Measurements from ENCODE around the gene SPRED2. TPM values are rescaled to one million over a fixed set of nuclear protein-coding genes. Genes with fewer than 3 reads are reported as not detected.

The SPRED2 gene
- total and polyA plus RNA-seq, 4 donors: 6.7 to 7.5 (median 7.1) TPM

DNA sequence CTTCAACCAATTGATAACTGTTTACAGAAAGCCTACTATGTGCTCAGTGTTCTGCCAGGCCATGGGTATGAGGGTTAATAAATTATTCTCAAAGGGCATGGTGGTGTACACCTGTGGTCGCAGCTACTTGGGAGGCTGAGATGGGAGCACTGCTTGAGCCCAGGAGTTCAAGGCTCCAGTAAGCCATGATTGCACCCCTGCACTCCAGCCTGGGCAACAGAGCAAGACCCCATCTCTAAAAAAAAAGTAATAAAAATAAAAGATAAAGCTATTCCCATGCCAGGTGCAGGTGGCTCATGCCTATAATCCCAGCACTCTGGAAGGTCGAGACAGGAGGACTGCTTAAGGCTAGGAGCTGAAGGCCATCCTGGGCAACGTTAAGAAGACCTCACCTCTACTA is 8.0 kb downstream of the SPRED2 start:
- H3K9ac ChIP-seq (ENCODE audit: low read depth in 1 of 2, low read length in 2 of 2): no peak overlapping the region
- no peak overlapping the region for H3K4me3 ChIP-seq (ENCODE audit: low read depth in 1 of 3, low read length in 3 of 3)
- H3K9me3 ChIP-seq (ENCODE audit: control insufficient read depth in 4 of 4, low read length in 3 of 4): no peaks in the 10 kb centered on the region
- H3K36me3 ChIP-seq (ENCODE audit: control insufficient read depth in 4 of 4, insufficient read depth in 3 of 4, low read depth in 1 of 4, low read length in 3 of 4): no peaks in the 10 kb centered on the region
- no peaks in the 10 kb centered on the region for H3K27me3 ChIP-seq (ENCODE audit: control insufficient read depth in 4 of 4, insufficient read depth in 4 of 4, low read length in 3 of 4)
- no peak for DNase-seq (ENCODE audit: low spot score)
- H3K27ac ChIP-seq (ENCODE audit: low read depth in 1 of 2, low read length in 2 of 2): no peak overlapping the region
- WGBS: 89% methylated on average over 3 of the region's 3 CpGs
- TF ChIP-seq YY1 (IDR thresholded peaks at IDR 0.05) (no peak), GABPA (IDR thresholded peaks at IDR 0.05 in 1 of 2, conservative IDR thresholded peaks at IDR 0.05 in 1 of 2) (no peak), TAF1 (conservative IDR thresholded peaks at IDR 0.05) (no peak), NR2F2 (IDR thresholded peaks at IDR 0.05) (no peak), RXRA (IDR thresholded peaks at IDR 0.05) (no peak), SP1 (IDR thresholded peaks at IDR 0.05) (no peak), HNF4G (IDR thresholded peaks at IDR 0.05) (no peak), RAD21 (IDR thresholded peaks at IDR 0.05) (no peak), HNF4A (conservative IDR thresholded peaks at IDR 0.05) (no peak), EGR1 (IDR thresholded peaks at IDR 0.05; ENCODE audit: low read depth in 2 of 2) (no peak), FOXA2 (IDR thresholded peaks at IDR 0.05) (no peak), JUND (IDR thresholded peaks at IDR 0.05) (no peak)
- TF ChIP-seq, protein P1, sequence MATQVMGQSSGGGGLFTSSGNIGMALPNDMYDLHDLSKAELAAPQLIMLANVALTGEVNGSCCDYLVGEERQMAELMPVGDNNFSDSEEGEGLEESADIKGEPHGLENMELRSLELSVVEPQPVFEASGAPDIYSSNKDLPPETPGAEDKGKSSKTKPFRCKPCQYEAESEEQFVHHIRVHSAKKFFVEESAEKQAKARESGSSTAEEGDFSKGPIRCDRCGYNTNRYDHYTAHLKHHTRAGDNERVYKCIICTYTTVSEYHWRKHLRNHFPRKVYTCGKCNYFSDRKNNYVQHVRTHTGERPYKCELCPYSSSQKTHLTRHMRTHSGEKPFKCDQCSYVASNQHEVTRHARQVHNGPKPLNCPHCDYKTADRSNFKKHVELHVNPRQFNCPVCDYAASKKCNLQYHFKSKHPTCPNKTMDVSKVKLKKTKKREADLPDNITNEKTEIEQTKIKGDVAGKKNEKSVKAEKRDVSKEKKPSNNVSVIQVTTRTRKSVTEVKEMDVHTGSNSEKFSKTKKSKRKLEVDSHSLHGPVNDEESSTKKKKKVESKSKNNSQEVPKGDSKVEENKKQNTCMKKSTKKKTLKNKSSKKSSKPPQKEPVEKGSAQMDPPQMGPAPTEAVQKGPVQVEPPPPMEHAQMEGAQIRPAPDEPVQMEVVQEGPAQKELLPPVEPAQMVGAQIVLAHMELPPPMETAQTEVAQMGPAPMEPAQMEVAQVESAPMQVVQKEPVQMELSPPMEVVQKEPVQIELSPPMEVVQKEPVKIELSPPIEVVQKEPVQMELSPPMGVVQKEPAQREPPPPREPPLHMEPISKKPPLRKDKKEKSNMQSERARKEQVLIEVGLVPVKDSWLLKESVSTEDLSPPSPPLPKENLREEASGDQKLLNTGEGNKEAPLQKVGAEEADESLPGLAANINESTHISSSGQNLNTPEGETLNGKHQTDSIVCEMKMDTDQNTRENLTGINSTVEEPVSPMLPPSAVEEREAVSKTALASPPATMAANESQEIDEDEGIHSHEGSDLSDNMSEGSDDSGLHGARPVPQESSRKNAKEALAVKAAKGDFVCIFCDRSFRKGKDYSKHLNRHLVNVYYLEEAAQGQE (IDR thresholded peaks at IDR 0.05): no peak
- TF ChIP-seq, protein P2, sequence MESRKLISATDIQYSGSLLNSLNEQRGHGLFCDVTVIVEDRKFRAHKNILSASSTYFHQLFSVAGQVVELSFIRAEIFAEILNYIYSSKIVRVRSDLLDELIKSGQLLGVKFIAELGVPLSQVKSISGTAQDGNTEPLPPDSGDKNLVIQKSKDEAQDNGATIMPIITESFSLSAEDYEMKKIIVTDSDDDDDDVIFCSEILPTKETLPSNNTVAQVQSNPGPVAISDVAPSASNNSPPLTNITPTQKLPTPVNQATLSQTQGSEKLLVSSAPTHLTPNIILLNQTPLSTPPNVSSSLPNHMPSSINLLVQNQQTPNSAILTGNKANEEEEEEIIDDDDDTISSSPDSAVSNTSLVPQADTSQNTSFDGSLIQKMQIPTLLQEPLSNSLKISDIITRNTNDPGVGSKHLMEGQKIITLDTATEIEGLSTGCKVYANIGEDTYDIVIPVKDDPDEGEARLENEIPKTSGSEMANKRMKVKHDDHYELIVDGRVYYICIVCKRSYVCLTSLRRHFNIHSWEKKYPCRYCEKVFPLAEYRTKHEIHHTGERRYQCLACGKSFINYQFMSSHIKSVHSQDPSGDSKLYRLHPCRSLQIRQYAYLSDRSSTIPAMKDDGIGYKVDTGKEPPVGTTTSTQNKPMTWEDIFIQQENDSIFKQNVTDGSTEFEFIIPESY (IDR thresholded peaks at IDR 0.05): no peak
- TF ChIP-seq, protein P3, sequence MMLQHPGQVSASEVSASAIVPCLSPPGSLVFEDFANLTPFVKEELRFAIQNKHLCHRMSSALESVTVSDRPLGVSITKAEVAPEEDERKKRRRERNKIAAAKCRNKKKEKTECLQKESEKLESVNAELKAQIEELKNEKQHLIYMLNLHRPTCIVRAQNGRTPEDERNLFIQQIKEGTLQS (IDR thresholded peaks at IDR 0.05): no peak
- TF ChIP-seq, protein P4, sequence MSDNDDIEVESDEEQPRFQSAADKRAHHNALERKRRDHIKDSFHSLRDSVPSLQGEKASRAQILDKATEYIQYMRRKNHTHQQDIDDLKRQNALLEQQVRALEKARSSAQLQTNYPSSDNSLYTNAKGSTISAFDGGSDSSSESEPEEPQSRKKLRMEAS (IDR thresholded peaks at IDR 0.05): no peak
- TF ChIP-seq, protein P5, sequence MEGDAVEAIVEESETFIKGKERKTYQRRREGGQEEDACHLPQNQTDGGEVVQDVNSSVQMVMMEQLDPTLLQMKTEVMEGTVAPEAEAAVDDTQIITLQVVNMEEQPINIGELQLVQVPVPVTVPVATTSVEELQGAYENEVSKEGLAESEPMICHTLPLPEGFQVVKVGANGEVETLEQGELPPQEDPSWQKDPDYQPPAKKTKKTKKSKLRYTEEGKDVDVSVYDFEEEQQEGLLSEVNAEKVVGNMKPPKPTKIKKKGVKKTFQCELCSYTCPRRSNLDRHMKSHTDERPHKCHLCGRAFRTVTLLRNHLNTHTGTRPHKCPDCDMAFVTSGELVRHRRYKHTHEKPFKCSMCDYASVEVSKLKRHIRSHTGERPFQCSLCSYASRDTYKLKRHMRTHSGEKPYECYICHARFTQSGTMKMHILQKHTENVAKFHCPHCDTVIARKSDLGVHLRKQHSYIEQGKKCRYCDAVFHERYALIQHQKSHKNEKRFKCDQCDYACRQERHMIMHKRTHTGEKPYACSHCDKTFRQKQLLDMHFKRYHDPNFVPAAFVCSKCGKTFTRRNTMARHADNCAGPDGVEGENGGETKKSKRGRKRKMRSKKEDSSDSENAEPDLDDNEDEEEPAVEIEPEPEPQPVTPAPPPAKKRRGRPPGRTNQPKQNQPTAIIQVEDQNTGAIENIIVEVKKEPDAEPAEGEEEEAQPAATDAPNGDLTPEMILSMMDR (IDR thresholded peaks at IDR 0.05; ENCODE audit: low read depth, low read length, missing input control): no peak
- H3K4me1 ChIP-seq (ENCODE audit: control insufficient read depth in 4 of 4, insufficient read depth in 4 of 4, low read length in 3 of 4): peaks cover 4 to 41% (median 29%) of the 10 kb centered on the region in 4 donors

DNA sequence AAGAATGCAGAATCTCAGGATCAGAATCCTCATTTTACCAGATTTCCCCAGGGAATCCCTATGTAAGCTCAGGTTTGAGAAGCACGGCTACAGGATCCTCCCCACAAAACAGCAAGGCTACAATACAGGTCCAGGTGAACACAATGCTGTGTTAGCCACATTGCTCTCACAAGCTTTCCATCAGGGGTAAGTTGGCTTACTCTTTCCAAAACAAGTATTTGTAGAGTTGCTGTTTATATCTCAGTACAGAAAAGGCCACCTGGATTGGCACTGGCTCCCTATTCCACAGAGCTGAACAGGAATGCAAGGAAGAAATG is 11.0 kb downstream of the SPRED2 start:
- H3K9ac ChIP-seq (ENCODE audit: low read depth in 1 of 2, low read length in 2 of 2): no peak overlapping the region
- H3K36me3 ChIP-seq (ENCODE audit: control insufficient read depth in 4 of 4, insufficient read depth in 3 of 4, low read depth in 1 of 4, low read length in 3 of 4): no peaks in the 10 kb centered on the region
- H3K4me1 ChIP-seq (ENCODE audit: control insufficient read depth in 4 of 4, insufficient read depth in 4 of 4, low read length in 3 of 4): peaks cover 7 to 52% (median 34%) of the 10 kb centered on the region in 4 donors
- no peak overlapping the region for H3K4me3 ChIP-seq (ENCODE audit: low read depth in 1 of 3, low read length in 3 of 3)
- DNase-seq (ENCODE audit: low spot score): no peak
- H3K27me3 ChIP-seq (ENCODE audit: control insufficient read depth in 4 of 4, insufficient read depth in 4 of 4, low read length in 3 of 4): no peaks in the 10 kb centered on the region
- WGBS: 92% methylated on average over 1 of the region's 1 CpG
- no peak overlapping the region for H3K27ac ChIP-seq (ENCODE audit: low read depth in 1 of 2, low read length in 2 of 2)
- no peak for TF ChIP-seq YY1 (IDR thresholded peaks at IDR 0.05)
- TF ChIP-seq FOXA1 (IDR thresholded peaks at IDR 0.05): no peak
- TF ChIP-seq, protein P3 (IDR thresholded peaks at IDR 0.05): no peak
- TF ChIP-seq, protein P1 (IDR thresholded peaks at IDR 0.05): no peak
- no peak for TF ChIP-seq NR2F2 (IDR thresholded peaks at IDR 0.05)
- no peak for TF ChIP-seq RAD21 (IDR thresholded peaks at IDR 0.05)
- no peaks in the 10 kb centered on the region for H3K9me3 ChIP-seq (ENCODE audit: control insufficient read depth in 4 of 4, low read length in 3 of 4)
